Measurements from ENCODE around the gene HBA2.
"Not testable (repeated sequence)": the region's sequence is repeated elsewhere in the genome, so short reads cannot be mapped to it uniquely, and the experiment has no call there.

HBA2 gene

GRCh38 chr16:154217-155030 is 18.3 kb upstream of the HBA2 start:
- DNase-seq (ENCODE audit: extremely low spot score, insufficient read length, low read depth), result no peak
- FAIRE-seq, result no peak

GRCh38 chr16:155031-155398 is 17.7 kb upstream of the HBA2 start:
- no peak for DNase-seq (ENCODE audit: extremely low spot score, insufficient read length, low read depth)
- FAIRE-seq, result no peak

DNA sequence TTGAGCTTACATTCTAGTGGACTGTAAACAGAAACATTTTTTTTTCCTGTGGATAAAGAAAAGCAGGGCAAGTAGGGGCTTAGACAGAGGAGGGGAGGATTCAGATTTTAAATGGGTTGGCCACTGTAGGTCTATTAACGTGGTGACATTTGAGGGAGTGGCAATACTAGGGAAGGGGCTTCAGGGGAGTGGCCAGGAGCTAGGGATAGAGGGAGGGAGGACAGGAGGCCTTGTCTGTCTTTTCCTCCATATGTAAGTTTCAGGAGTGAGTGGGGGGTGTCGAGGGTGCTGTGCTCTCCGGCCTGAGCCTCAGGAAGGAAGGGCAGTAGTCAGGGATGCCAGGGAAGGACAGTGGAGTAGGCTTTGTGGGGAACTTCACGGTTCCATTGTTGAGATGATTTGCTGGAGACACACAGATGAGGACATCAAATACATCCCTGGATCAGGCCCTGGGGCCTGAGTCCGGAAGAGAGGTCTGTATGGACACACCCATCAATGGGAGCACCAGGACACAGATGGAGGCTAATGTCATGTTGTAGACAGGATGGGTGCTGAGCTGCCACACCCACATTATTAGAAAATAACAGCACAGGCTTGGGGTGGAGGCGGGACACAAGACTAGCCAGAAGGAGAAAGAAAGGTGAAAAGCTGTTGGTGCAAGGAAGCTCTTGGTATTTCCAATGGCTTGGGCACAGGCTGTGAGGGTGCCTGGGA is 13.4 kb upstream of the HBA2 start:
- no peak for FAIRE-seq

DNA sequence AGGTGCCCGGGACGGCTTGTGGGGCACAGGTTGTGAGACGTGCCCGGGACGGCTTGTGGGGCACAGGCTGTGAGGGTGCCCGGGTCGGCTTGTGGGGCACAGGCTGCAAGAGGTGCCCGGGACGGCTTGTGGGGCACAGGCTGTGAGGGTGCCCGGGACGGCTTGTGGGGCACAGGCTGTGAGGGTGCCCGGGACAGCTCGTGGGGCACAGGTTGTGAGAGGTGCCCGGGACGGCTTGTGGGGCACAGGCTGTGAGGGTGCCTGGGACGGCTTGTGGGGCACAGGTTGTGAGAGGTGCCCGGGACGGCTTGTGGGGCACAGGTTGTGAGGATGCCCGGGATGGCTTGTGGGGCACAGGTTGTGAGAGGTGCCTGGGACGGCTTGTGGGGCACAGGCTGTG is 12.4 kb upstream of the HBA2 start:
- not testable (repeated sequence) for DNase-seq (ENCODE audit: extremely low spot score, insufficient read length, low read depth); FAIRE-seq

More for the DNA sequence above, 13.4 kb upstream of the HBA2 start:
- no peak for DNase-seq (ENCODE audit: extremely low spot score, insufficient read length, low read depth)

DNA sequence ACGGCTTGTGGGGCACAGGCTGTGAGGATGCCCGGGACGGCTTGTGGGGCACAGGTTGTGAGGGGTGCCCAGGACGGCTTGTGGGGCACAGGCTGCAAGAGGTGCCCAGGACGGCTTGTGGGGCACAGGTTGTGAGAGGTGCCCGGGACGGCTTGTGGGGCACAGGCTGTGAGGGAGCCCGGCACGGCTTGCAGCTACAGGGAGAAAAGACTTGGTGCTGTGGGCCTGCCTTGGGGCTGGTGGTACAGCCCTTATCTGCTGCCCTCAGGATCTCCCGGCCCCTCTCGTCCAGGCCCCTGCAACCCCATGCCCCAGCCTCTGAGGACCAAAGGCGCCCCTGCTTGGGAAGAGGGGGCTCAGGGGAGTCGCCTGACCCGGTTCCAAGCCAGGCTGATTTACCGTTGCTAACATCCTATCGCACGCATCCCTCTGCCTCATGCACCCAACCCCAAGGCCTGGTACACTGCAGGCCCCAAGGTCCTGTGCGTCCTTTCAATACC is 11.9 kb upstream of the HBA2 start:
- FAIRE-seq, result no peak
- no peak for DNase-seq (ENCODE audit: extremely low spot score, insufficient read length, low read depth)

DNA sequence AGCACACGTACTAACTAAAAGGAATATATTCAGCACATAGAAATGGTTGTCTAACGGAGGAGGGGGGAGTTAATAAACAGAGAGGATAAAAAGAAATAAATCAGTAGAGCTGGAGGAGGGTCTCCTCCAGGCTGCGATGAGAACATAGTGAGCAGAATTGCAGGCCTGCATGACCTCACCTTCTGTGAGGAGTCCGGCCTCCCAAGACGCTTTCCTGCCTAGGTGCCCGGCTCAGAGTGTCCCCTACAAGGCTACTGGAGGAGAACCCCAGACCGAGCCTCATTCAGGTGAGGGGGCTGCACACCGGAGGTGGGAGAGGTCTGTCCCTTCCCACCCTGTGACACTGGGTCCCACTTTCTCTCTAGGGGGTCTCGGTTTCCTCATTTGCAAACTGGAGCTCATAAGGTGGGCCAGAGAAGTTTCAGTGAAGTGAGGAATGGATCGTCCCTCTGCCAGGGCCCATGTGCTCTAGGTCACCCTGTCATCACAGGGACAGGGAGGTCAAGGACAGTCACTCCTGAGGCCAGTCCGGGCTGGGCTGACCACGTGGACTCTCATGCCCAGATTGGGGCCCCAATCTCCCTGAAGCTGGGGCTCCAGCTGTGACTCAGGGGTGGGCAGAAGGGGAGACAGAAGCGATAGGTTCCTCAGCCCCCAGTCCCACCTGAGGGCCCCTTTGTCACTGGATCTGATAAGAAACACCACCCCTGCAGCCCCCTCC is 10.2 kb upstream of the HBA2 start:
- DNase-seq (ENCODE audit: extremely low spot score, insufficient read length, low read depth), result no peak
- no peak for FAIRE-seq

DNA sequence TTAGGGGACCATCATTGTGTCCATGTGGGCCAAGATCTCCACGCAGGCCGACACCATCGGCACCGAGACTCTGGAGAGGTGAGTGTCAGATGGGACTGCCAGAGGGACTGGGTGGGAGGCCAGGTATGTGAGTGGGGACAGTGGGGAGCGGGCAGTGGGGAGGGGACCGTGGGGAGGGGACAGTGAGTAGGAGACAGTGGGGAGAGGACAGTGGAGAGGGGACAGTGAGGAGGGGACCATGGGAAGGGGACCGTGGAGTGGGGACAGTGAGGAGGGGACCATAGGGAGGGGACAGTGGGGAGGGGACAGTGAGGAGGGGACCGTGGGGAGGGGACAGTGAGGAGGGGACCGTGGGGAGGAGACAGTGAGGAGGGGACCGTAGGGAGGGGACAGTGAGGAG is 9.5 kb upstream of the HBA2 start:
- DNase-seq (ENCODE audit: extremely low spot score, insufficient read length, low read depth); FAIRE-seq: not testable (repeated sequence)

DNA sequence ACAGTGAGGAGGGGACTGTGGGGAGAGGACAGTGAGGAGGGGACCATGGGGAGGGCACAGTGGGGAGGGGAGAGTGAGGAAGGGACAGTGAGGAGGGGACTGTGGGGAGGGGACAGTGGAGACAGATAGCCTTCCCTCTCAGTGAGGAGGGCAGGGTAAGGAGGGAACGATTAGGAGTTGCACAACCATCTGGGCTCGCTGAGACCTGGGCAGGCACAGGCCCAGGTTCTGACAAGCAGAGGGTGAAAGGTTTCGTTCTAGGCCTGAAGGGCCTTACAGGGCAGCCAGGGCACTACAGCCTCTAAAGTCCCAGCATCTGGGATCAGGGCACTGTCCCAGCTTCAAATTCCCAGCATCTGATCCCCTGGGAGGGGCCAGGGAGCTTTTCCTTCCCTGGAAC is 9.0 kb upstream of the HBA2 start:
- not testable (repeated sequence) for DNase-seq (ENCODE audit: extremely low spot score, insufficient read length, low read depth); FAIRE-seq

DNA sequence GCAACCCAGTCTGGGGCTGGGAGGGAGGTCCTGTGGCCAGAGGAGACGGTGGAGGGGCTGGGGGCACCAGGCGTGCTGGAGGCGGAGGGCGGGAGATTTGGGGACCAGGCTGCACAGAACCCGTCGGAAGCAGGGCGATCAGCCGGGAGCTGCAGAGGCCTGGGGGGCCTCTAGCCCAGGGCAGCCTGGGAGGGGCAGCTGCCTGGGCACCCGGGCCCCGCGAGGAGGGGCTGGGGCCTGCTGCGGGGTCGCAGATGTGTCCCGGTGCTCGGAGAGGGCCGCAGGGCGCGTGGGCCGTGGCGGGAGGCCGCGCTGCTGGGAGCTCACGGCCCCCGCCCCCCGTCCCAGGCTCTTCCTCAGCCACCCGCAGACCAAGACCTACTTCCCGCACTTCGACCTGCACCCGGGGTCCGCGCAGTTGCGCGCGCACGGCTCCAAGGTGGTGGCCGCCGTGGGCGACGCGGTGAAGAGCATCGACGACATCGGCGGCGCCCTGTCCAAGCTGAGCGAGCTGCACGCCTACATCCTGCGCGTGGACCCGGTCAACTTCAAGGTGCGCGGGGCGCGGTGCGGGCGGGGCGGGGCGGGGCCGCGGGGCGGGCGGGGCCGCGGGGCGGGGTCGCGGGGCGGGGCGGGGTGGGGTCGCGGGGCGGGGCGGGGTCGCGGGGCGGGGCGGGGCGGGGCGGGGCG is 8.4 kb upstream of the HBA2 start:
- not testable (repeated sequence) for FAIRE-seq

GRCh38 chr16:164827-165538 is 7.7 kb upstream of the HBA2 start:
- FAIRE-seq, result no peak
- DNase-seq (ENCODE audit: extremely low spot score, insufficient read length, low read depth), result no peak

More for the DNA sequence above, 8.4 kb upstream of the HBA2 start:
- not testable (repeated sequence) for DNase-seq (ENCODE audit: extremely low spot score, insufficient read length, low read depth)

GRCh38 chr16:165539-166374 is 6.9 kb upstream of the HBA2 start, which contains the start of gene HBM:
Gene HBM, plus strand, starts transcription at chr16:165978. Its CDS starts 20 bp downstream, at chr16:165998.
- DNase-seq (ENCODE audit: extremely low spot score, insufficient read length, low read depth), result no peak
- no peak for FAIRE-seq

- FAIRE-seq, result no peak
- no peak for DNase-seq (ENCODE audit: extremely low spot score, insufficient read length, low read depth)
These were observed 6.1 kb upstream of the HBA2 start for GRCh38 chr16:166375-167121.

- no peak for DNase-seq (ENCODE audit: extremely low spot score, insufficient read length, low read depth)
These were observed 5.5 kb upstream of the HBA2 start for GRCh38 chr16:167122-167690.

GRCh38 chr16:168424-168823 is 4.3 kb upstream of the HBA2 start:
- no peak for DNase-seq (ENCODE audit: extremely low spot score, insufficient read length, low read depth)
- FAIRE-seq, result no peak

More at GRCh38 chr16:167122-167690, 5.5 kb upstream of the HBA2 start:
- no peak for FAIRE-seq

DNA sequence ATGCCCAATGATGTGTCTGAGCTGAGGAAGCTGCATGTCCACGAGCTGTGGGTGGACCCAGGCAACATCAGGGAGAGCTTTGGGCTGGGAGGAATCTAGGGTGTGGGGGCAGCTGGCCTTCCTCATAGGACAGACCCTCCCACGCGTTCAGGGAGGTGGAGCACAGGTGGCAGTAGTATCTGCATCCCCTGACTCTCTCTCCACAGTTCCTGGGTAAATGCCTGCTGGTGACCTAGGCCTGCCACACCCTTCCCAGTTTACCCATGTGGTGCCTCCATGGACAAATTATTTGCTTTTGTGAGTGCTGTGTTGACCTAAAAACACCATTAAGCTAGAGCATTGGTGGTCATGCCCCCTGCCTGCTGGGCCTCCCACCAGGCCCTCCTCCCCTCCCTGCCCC is 3.7 kb upstream of the HBA2 start:
- FAIRE-seq (no peak), DNase-seq (ENCODE audit: extremely low spot score, insufficient read length, low read depth) (no peak)

GRCh38 chr16:170088-170507 is 2.6 kb upstream of the HBA2 start:
- FAIRE-seq; DNase-seq (ENCODE audit: extremely low spot score, insufficient read length, low read depth): not testable (repeated sequence)

DNA sequence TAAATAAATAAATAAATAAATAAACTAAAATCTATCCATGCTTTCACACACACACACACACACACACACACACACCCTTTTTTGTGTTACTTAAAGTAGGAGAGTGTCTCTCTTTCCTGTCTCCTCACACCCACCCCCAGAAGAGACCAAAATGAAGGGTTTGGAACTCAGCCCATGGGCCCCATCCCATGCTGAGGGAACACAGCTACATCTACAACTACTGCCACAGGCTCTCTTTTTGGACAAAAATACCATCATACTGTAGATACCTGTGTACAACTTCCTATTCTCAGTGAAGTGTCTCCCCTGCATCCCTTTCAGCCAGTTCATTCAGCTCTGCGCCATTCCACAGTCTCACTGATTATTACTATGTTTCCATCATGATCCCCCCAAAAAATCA is 1.9 kb upstream of the HBA2 start:
- FAIRE-seq, result no peak
- DNase-seq (ENCODE audit: extremely low spot score, insufficient read length, low read depth), result no peak

Data from GM18507 (cell line).